ENCODE measurements around the gene ATP1A4. TPM values are rescaled to one million over a fixed set of nuclear protein-coding genes. Genes with fewer than 3 reads are reported as not detected.
"Not testable (repeated sequence)": the region's sequence is repeated elsewhere in the genome, so short reads cannot be mapped to it uniquely, and the experiment has no call there.

ATP1A4 gene
- total and polyA plus RNA-seq, 10 of the 15 experiments (the other 5 are each of a cell fraction or from before 2014, with no cell fraction given): 0.31 to 1.0 (median 0.54) TPM

DNA sequence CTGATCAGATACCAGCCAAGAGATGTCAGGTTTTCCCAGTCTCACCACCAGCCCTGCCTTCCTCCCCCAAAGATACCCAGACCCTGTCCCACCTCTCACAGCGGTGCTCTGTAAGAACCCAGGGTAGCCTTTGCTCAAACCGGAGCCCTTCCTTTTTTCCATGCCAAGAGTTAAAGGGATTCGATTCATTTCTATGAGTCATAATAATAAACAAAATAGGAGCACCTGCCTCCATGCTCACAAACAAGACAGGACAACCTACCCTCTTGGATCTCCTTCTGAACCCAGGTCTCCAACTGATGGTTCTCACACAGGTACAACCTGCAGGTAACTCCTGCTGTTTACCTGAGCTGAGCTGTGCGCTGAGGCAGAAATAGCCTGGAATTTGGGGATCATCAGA, 41.7 kb upstream of the ATP1A4 start:
- TF ChIP-seq SMC3 (IDR thresholded peaks at IDR 0.05; ENCODE audit: borderline replicate concordance, low read length) (no peak), ZNF384 (IDR thresholded peaks at IDR 0.05; ENCODE audit: borderline replicate concordance, low read depth, low read length) (no peak), EZH2 (IDR thresholded peaks at IDR 0.05; ENCODE audit: borderline replicate concordance, control insufficient read depth, low read depth, low read length) (no peak), MEF2A (IDR thresholded peaks at IDR 0.05; ENCODE audit: insufficient read depth, low read depth, low read length) (no peak)
- TF ChIP-seq, protein P1, sequence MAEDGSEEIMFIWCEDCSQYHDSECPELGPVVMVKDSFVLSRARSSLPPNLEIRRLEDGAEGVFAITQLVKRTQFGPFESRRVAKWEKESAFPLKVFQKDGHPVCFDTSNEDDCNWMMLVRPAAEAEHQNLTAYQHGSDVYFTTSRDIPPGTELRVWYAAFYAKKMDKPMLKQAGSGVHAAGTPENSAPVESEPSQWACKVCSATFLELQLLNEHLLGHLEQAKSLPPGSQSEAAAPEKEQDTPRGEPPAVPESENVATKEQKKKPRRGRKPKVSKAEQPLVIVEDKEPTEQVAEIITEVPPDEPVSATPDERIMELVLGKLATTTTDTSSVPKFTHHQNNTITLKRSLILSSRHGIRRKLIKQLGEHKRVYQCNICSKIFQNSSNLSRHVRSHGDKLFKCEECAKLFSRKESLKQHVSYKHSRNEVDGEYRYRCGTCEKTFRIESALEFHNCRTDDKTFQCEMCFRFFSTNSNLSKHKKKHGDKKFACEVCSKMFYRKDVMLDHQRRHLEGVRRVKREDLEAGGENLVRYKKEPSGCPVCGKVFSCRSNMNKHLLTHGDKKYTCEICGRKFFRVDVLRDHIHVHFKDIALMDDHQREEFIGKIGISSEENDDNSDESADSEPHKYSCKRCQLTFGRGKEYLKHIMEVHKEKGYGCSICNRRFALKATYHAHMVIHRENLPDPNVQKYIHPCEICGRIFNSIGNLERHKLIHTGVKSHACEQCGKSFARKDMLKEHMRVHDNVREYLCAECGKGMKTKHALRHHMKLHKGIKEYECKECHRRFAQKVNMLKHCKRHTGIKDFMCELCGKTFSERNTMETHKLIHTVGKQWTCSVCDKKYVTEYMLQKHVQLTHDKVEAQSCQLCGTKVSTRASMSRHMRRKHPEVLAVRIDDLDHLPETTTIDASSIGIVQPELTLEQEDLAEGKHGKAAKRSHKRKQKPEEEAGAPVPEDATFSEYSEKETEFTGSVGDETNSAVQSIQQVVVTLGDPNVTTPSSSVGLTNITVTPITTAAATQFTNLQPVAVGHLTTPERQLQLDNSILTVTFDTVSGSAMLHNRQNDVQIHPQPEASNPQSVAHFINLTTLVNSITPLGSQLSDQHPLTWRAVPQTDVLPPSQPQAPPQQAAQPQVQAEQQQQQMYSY (CRISPR knock-in tag; IDR thresholded peaks at IDR 0.05): no peak
- TF ChIP-seq, protein P2, sequence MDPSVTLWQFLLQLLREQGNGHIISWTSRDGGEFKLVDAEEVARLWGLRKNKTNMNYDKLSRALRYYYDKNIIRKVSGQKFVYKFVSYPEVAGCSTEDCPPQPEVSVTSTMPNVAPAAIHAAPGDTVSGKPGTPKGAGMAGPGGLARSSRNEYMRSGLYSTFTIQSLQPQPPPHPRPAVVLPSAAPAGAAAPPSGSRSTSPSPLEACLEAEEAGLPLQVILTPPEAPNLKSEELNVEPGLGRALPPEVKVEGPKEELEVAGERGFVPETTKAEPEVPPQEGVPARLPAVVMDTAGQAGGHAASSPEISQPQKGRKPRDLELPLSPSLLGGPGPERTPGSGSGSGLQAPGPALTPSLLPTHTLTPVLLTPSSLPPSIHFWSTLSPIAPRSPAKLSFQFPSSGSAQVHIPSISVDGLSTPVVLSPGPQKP (IDR thresholded peaks at IDR 0.05; ENCODE audit: low read depth, low read length): no peak
- H3K27me3 ChIP-seq (replicated peaks in 1 of 2; ENCODE audit: control insufficient read depth in 2 of 2, insufficient read depth in 2 of 2, low read length in 1 of 2): no peaks in the 10 kb centered on the region; a peak in 1 of 4 replicates
- RAD21 ChIA-PET (ENCODE audit: unreplicated experiment): interaction anchor here (2.2 kb wide), 1 partner anchor 142 kb away, joined by 14 read pairs; no protein-coding TSS in a partner anchor
- no peaks in the 10 kb centered on the region for H4K20me1 ChIP-seq (ENCODE audit: control insufficient read depth, insufficient read depth)
- ATAC-seq (no peak), DNase-seq (ENCODE audit: low read depth, low spot score) (no peak), FAIRE-seq (no peak)
- 65% methylated on average over 4 of the region's 4 CpGs for WGBS (ENCODE audit: insufficient coverage, insufficient replicate concordance, low lambda C conversion rate, missing lambda C conversion rate)
- H3K27ac ChIP-seq (ENCODE audit: control insufficient read depth, insufficient read depth): no peak overlapping the region
- H3K4me1 ChIP-seq (ENCODE audit: control insufficient read depth, insufficient read depth, low read length): no peaks in the 10 kb centered on the region
- H3K9ac ChIP-seq (ENCODE audit: control insufficient read depth, insufficient read depth, low read length): no peak overlapping the region
- POLR2A ChIA-PET: no interaction called here
- H3K4me2 ChIP-seq (ENCODE audit: control insufficient read depth, insufficient read depth): no peak overlapping the region
- SMC1A ChIA-PET (ENCODE audit: uncharacterized antibody, unreplicated experiment): interaction anchor here (2.7 kb wide), 1 partner anchor 142 kb away, joined by 19 read pairs; no protein-coding TSS in a partner anchor
- intact Hi-C loops (cut with micrococcal nuclease; ENCODE audit: unreplicated experiment): loop anchor here (2.0 kb wide), 1 partner anchor 143 kb away; no protein-coding TSS in a partner anchor
- in situ Hi-C loops (cut with MboI): no loop called here
- H3K9me3 ChIP-seq (replicated peaks; ENCODE audit: control insufficient read depth, insufficient read depth, low read length): no peaks in the 10 kb centered on the region
- H3K4me3 ChIP-seq: no peak overlapping the region
- no peaks in the 10 kb centered on the region for H3K79me2 ChIP-seq (ENCODE audit: control insufficient read depth, insufficient read depth, low read length)
- no peak overlapping the region for H2AFZ ChIP-seq (ENCODE audit: control insufficient read depth, low read depth, low read length)
- H3K36me3 ChIP-seq (ENCODE audit: control insufficient read depth in 2 of 2, insufficient read depth in 2 of 2, low read length in 1 of 2): no peaks in the 10 kb centered on the region
- no TSS peak for BruUV-seq (replicated peaks)
- CTCF ChIA-PET: interaction anchor here (1.2 to 11.6 kb wide), 11 partner anchors 12 to 267 kb away, joined by 3 to 189 read pairs (median 5); partner anchors contain the start of gene IGSF8

DNA sequence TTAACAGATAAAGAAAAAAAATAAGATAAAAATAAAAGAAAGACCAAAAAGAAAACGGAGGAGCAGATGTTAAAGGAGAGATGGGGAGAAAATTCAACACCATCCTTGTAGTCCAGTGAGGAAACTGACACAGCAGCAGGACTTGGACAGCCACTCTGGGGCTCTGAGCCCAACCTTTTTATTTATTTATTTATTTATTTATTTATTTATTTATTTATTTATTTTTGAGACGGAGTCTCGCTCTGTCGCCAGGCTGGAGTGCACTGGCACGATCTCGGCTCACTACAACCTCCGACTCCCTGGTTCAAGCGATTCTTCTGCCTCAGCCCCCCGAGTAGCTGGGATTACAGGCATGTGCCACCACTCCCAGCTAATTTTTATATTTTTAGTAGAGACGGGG, 39.9 kb upstream of the ATP1A4 start:
- H4K20me1 ChIP-seq (ENCODE audit: control insufficient read depth, insufficient read depth); H3K79me2 ChIP-seq (ENCODE audit: control insufficient read depth, insufficient read depth, low read length); POLR2A ChIA-PET; H3K27me3 ChIP-seq (replicated peaks in 1 of 2; ENCODE audit: control insufficient read depth in 2 of 2, insufficient read depth in 2 of 2, low read length in 1 of 2); H3K9ac ChIP-seq (ENCODE audit: control insufficient read depth, insufficient read depth, low read length); H2AFZ ChIP-seq (ENCODE audit: control insufficient read depth, low read depth, low read length); BruUV-seq (replicated peaks); H3K9me3 ChIP-seq (replicated peaks; ENCODE audit: control insufficient read depth, insufficient read depth, low read length); H3K4me3 ChIP-seq; ATAC-seq; DNase-seq (ENCODE audit: low read depth, low spot score); in situ Hi-C loops (cut with MboI); H3K4me1 ChIP-seq (ENCODE audit: control insufficient read depth, insufficient read depth, low read length); H3K27ac ChIP-seq (ENCODE audit: control insufficient read depth, insufficient read depth); intact Hi-C loops (cut with micrococcal nuclease; ENCODE audit: unreplicated experiment); H3K4me2 ChIP-seq (ENCODE audit: control insufficient read depth, insufficient read depth); FAIRE-seq; H3K36me3 ChIP-seq (ENCODE audit: control insufficient read depth in 2 of 2, insufficient read depth in 2 of 2, low read length in 1 of 2): not testable (repeated sequence)
- ChIA-PET SMC1A (ENCODE audit: uncharacterized antibody, unreplicated experiment) (interaction anchor here (1.5 kb wide), 1 partner anchor 10 kb away, joined by 4 read pairs; no protein-coding TSS in a partner anchor), CTCF (interaction anchor here (0.6 to 11.6 kb wide), 5 partner anchors 56 to 265 kb away, joined by 3 to 189 read pairs (median 3); no protein-coding TSS in a partner anchor), RAD21 (ENCODE audit: unreplicated experiment) (interaction anchor here (1.4 kb wide), 1 partner anchor 24 kb away, joined by 3 read pairs; no protein-coding TSS in a partner anchor)
- 65% methylated on average over 10 of the region's 10 CpGs for WGBS (ENCODE audit: insufficient coverage, insufficient replicate concordance, low lambda C conversion rate, missing lambda C conversion rate)
